PC-9 (cell line): Measurements from ENCODE around the gene GLB1L3.

ENCODE experiments used
- EZH2 ChIP-seq: fragments of 200-600 bp; sonication (generic); IDR thresholded peaks from 2 replicates; pipeline ENCODE4 v1.8.0; 2017; ENCODE audit warnings: antibody characterized with exemption, low read depth
- TF ChIP-seq, protein P1 (sequence below): fragments of 200-600 bp; sonication (generic); conservative IDR thresholded peaks from 2 replicates; pipeline ENCODE4 v1.6.1; 2017; ENCODE audit warnings: mixed run types, antibody characterized with exemption, mild to moderate bottlenecking, moderate library complexity

DNA sequence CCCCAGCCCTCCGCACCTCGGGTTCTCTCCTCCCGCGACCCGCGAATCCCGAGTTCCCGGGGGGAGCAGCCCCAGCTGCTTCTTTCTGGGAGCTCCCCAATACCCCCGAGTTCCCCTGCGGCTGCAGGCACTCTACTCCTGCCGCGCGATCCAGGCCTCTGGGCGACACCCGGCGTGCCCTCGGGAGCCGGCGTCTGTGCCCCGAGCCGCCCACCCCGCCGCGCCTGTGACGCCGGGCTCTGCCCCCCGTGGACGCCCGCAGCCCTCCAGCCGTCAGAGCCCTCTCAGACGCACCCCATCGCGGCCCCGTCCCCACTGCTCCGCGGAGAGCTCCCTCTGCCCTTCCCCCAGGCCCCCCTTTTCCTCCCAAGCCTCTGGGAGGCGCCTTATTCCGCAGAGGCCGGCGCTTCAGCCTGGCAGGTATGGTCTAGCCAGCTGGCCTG, 56.0 kb downstream of the GLB1L3 start:
- TF ChIP-seq, protein P1, sequence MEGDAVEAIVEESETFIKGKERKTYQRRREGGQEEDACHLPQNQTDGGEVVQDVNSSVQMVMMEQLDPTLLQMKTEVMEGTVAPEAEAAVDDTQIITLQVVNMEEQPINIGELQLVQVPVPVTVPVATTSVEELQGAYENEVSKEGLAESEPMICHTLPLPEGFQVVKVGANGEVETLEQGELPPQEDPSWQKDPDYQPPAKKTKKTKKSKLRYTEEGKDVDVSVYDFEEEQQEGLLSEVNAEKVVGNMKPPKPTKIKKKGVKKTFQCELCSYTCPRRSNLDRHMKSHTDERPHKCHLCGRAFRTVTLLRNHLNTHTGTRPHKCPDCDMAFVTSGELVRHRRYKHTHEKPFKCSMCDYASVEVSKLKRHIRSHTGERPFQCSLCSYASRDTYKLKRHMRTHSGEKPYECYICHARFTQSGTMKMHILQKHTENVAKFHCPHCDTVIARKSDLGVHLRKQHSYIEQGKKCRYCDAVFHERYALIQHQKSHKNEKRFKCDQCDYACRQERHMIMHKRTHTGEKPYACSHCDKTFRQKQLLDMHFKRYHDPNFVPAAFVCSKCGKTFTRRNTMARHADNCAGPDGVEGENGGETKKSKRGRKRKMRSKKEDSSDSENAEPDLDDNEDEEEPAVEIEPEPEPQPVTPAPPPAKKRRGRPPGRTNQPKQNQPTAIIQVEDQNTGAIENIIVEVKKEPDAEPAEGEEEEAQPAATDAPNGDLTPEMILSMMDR = no peak; the same call in 1 of the 2 replicates
- no peak for TF ChIP-seq EZH2
